ENCODE data around the gene OR5K2.

- TF ChIP-seq CTCF (IDR thresholded peaks at IDR 0.05) (no peak), POLR2A (IDR thresholded peaks at IDR 0.05) (no peak)
Measured at GRCh38 chr3:98508582-98508981, 11.1 kb downstream of the OR5K2 start.

Measured in right lobe of liver (tissue), 4 donors.